Activated naive CD8-positive, alpha-beta T cell treated with anti-CD3 and anti-CD28 coated beads, Interleukin-2, amount 50 U/mL, for 16 hours (primary cell): ENCODE data around the gene KCNT1.

Experiments used
- DNase-seq: peaks from one replicate; pipeline ENCODE4 v3.0.0-alpha.2; 2020; ENCODE audit warnings: low read depth, low spot score

KCNT1 gene

GRCh38 chr9:135818718-135819475 is 116.9 kb downstream of the KCNT1 start:
- DNase-seq = no peak

GRCh38 chr9:135819905-135820304 is 117.9 kb downstream of the KCNT1 start:
- no peak for DNase-seq

- no peak for DNase-seq
Observed at GRCh38 chr9:135820661-135821060, 118.7 kb downstream of the KCNT1 start.

- no peak for DNase-seq
Observed at GRCh38 chr9:135821116-135821515, 119.1 kb downstream of the KCNT1 start.

- no peak for DNase-seq
Observed at GRCh38 chr9:135821733-135822373, 119.9 kb downstream of the KCNT1 start.

- DNase-seq = no peak
Observed at GRCh38 chr9:135822374-135822755, 120.4 kb downstream of the KCNT1 start.

- DNase-seq = no peak
Observed at GRCh38 chr9:135823036-135823435, 121.1 kb downstream of the KCNT1 start.

- no peak for DNase-seq
Observed at GRCh38 chr9:135825435-135826187, 123.6 kb downstream of the KCNT1 start.

- DNase-seq = no peak
Observed at GRCh38 chr9:135826188-135826545, 124.2 kb downstream of the KCNT1 start.

- DNase-seq = no peak
Observed at GRCh38 chr9:135827301-135827700, 125.3 kb downstream of the KCNT1 start.

GRCh38 chr9:135827866-135828580 is 126.0 kb downstream of the KCNT1 start:
- no peak for DNase-seq

- no peak for DNase-seq
Observed at GRCh38 chr9:135828656-135829055, 126.7 kb downstream of the KCNT1 start.

GRCh38 chr9:135830496-135830895 is 128.5 kb downstream of the KCNT1 start:
- no peak for DNase-seq

- no peak for DNase-seq
Observed at GRCh38 chr9:135833864-135834263, 131.9 kb downstream of the KCNT1 start.

- DNase-seq = no peak
Observed at GRCh38 chr9:135835131-135835530, 133.1 kb downstream of the KCNT1 start.

- DNase-seq = no peak
Observed at GRCh38 chr9:135839516-135839915, 137.5 kb downstream of the KCNT1 start.

GRCh38 chr9:135840107-135840506 is 138.1 kb downstream of the KCNT1 start:
- DNase-seq = no peak

- DNase-seq = no peak
Observed at GRCh38 chr9:135840539-135840938, 138.6 kb downstream of the KCNT1 start.
